Endodermal cell (in vitro differentiated cells): Measurements from ENCODE around the gene GALNT9. TPM values are rescaled to one million over a fixed set of nuclear protein-coding genes. Genes with fewer than 3 reads are reported as not detected.

ENCODE experiments used
- DNase-seq: peaks from one replicate; pipeline ENCODE4 v3.0.0-alpha.2; 2017
- H3K27ac ChIP-seq: 2 replicates; pipeline ENCODE4 v1.5.1; 2013; ENCODE audit warnings: mild to moderate bottlenecking, low read depth, low read length, moderate library complexity
- H3K27me3 ChIP-seq: 2 replicates; pipeline ENCODE4 v1.6.1; 2013; ENCODE audit warnings: mild to moderate bottlenecking, low read length, moderate library complexity; ENCODE audit not compliant: insufficient read depth, control insufficient read depth, poor library complexity, severe bottlenecking
- H3K36me3 ChIP-seq: 2 replicates; pipeline ENCODE4 v1.7.0; 2013; ENCODE audit warnings: mild to moderate bottlenecking, low read length, moderate library complexity; ENCODE audit not compliant: control insufficient read depth, insufficient read depth
- H3K4me1 ChIP-seq: one replicate; pipeline ENCODE4 v1.7.0; 2013; ENCODE audit warnings: low read length; ENCODE audit not compliant: control insufficient read depth, insufficient read depth
- H3K4me3 ChIP-seq: 2 replicates; pipeline ENCODE4 v1.5.1; 2013; ENCODE audit warnings: mild to moderate bottlenecking, low read length, moderate library complexity
- H3K9ac ChIP-seq: 2 replicates; pipeline ENCODE4 v1.6.1; 2013; ENCODE audit warnings: mild to moderate bottlenecking, low read length, moderate library complexity; ENCODE audit not compliant: poor library complexity, severe bottlenecking; ENCODE audit errors: extremely low read depth
- H3K9me3 ChIP-seq: 2 replicates; pipeline ENCODE4 v1.6.1; 2013; ENCODE audit warnings: mild to moderate bottlenecking, low read length, moderate library complexity; ENCODE audit not compliant: control insufficient read depth
- H3K27ac Mint-ChIP-seq: 2 replicates; pipeline ENCODE4 v1.8.0; 2020; ENCODE audit warnings: mixed read lengths
- H3K27me3 Mint-ChIP-seq: 2 replicates; pipeline ENCODE4 v1.8.0; 2021; ENCODE audit warnings: mild to moderate bottlenecking, mixed read lengths; ENCODE audit not compliant: insufficient read depth
- H3K36me3 Mint-ChIP-seq: 2 replicates; pipeline ENCODE4 v1.8.0; 2020; ENCODE audit warnings: low read depth, mixed read lengths
- H3K4me1 Mint-ChIP-seq: 2 replicates; pipeline ENCODE4 v1.8.0; 2020; ENCODE audit warnings: mixed read lengths
- H3K4me3 Mint-ChIP-seq: 2 replicates; pipeline ENCODE4 v1.8.0; 2020; ENCODE audit warnings: mild to moderate bottlenecking, moderate library complexity, mixed read lengths
- H3K9me3 Mint-ChIP-seq: 2 replicates; pipeline ENCODE4 v1.8.0; 2020; ENCODE audit warnings: mild to moderate bottlenecking, mixed read lengths
- CTCF ChIP-seq: fragments of 200-600 bp; sonication (generic); conservative IDR thresholded peaks from 2 replicates; pipeline ENCODE4 v1.5.0; 2021; ENCODE audit warnings: antibody characterized with exemption, mild to moderate bottlenecking
- WGBS, 2 experiments: methylation state at CpG; one replicate each; pipeline versions ENCODE4 v1.1.5 to v1.1.7; 2013; ENCODE audit warnings: missing lambda C conversion rate in 2 of 2, mixed read lengths in 1 of 2; ENCODE audit not compliant: insufficient coverage in 1 of 2, insufficient read length in 1 of 2; 5-methylcytosine and 5-hydroxymethylcytosine counted together
- total RNA-seq, 2 donors: library from RNA; stranded (reverse); fragmentation: NEBNext Ultra II Directional in 1 of 2; extraction: Animal tissue kit (Norgen Biotek cat#: 25700) in 1 of 2; gene quantifications; 2 replicates in 1 of 2; 3 replicates in 1 of 2; pipeline ENCODE4 v1.2.1, GENCODE V29; 2021

Gene GALNT9
- total RNA-seq, 2 donors from 2014 or later = 0.13 TPM; not detected in 1

GRCh38 chr12:132275110-132275531 is 54.3 kb downstream of the GALNT9 start:
- H3K9me3 Mint-ChIP-seq = no peaks in the 10 kb centered on the region

GRCh38 chr12:132273992-132274334 is 55.4 kb downstream of the GALNT9 start:
- TF ChIP-seq CTCF = no peak

More at GRCh38 chr12:132275110-132275531, 54.3 kb downstream of the GALNT9 start:
- no peak overlapping the region for H3K27ac Mint-ChIP-seq
- peaks cover 9% of the 10 kb centered on the region for H3K4me1 Mint-ChIP-seq
- Histone ChIP-seq H3K4me3 (no peak overlapping the region), H3K9me3 (peaks cover 9% of the 10 kb centered on the region), H3K9ac (no peak overlapping the region), H3K4me1 (no peaks in the 10 kb centered on the region), H3K27ac (no peak overlapping the region), H3K36me3 (no peaks in the 10 kb centered on the region), H3K27me3 (no peaks in the 10 kb centered on the region)
- no peaks in the 10 kb centered on the region for H3K36me3 Mint-ChIP-seq
- peaks cover 8% of the 10 kb centered on the region for H3K27me3 Mint-ChIP-seq
- TF ChIP-seq CTCF = no peak
- peak; percentile 97 for DNase-seq
- H3K4me3 Mint-ChIP-seq = no peak overlapping the region
- WGBS, 2 experiments = 75 to 85% methylated on average over 8 to 13 of the region's 13 CpGs

GRCh38 chr12:132272711-132273110 is 56.7 kb downstream of the GALNT9 start:
- no peak overlapping the region for H3K27ac ChIP-seq
- H3K9ac ChIP-seq = no peak overlapping the region
- Mint-ChIP-seq H3K4me1 (peaks cover 9% of the 10 kb centered on the region), H3K27me3 (peaks cover 10% of the 10 kb centered on the region), H3K36me3 (no peaks in the 10 kb centered on the region), H3K9me3 (no peaks in the 10 kb centered on the region), H3K4me3 (no peak overlapping the region), H3K27ac (no peak overlapping the region)
- H3K4me3 ChIP-seq = no peak overlapping the region
- H3K4me1 ChIP-seq = no peaks in the 10 kb centered on the region
- peaks cover 14% of the 10 kb centered on the region for H3K9me3 ChIP-seq
- 86 to 88% methylated on average over 16 to 17 of the region's 17 CpGs for WGBS, 2 experiments
- H3K27me3 ChIP-seq = no peaks in the 10 kb centered on the region
- DNase-seq = no peak
- no peaks in the 10 kb centered on the region for H3K36me3 ChIP-seq
- no peak for TF ChIP-seq CTCF

More at GRCh38 chr12:132273992-132274334, 55.4 kb downstream of the GALNT9 start:
- no peak overlapping the region for H3K27ac Mint-ChIP-seq
- WGBS, 2 experiments = 88 to 90% methylated on average over 6 to 11 of the region's 11 CpGs
- H3K36me3 Mint-ChIP-seq = no peaks in the 10 kb centered on the region
- peaks cover 10% of the 10 kb centered on the region for H3K27me3 Mint-ChIP-seq
- DNase-seq = no peak
- Histone ChIP-seq H3K36me3 (no peaks in the 10 kb centered on the region), H3K4me1 (no peaks in the 10 kb centered on the region), H3K27ac (no peak overlapping the region), H3K9ac (no peak overlapping the region), H3K4me3 (no peak overlapping the region), H3K9me3 (peaks cover 5% of the 10 kb centered on the region), H3K27me3 (no peaks in the 10 kb centered on the region)
- peaks cover 9% of the 10 kb centered on the region for H3K4me1 Mint-ChIP-seq
- no peak overlapping the region for H3K4me3 Mint-ChIP-seq
- H3K9me3 Mint-ChIP-seq = no peaks in the 10 kb centered on the region
